ENCODE data around the gene HSD17B11. TPM values are rescaled to one million over a fixed set of nuclear protein-coding genes. Genes with fewer than 3 reads are reported as not detected.
"Not testable (repeated sequence)": the region's sequence is repeated elsewhere in the genome, so short reads cannot be mapped to it uniquely, and the experiment has no call there.

HSD17B11 gene
- total RNA-seq, 1 experiment from 2014 or later = 6.7 TPM

DNA sequence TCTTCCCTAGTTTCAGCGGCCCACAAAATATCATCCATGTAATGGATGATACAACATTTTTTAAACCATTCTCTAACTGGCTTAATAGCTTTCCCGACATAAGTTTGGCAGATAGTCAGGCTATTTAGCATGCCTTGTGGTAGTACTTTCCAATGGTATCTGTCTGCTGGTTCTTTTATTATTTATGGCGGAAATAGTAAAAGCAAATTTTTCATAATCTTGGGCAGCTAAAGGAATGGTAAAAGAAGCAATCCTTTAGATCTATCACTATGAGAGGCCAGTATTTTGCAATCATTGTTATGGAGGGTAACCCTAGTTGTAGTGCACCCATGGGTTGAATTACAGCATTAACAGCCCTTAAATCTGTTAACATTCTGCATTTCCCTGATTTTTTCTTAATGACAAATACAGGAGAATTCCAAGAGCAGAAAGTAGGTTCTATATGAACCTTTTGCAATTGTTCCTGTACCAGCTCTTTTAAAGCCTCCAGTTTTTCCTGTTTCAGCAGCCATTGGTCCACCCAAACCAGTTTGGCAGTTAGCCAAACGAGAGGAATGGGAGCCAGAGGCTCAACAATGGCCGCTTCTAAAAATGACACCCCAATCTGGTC lies 14.3 kb upstream of the HSD17B11 start:
- H3K4me3 ChIP-seq (ENCODE audit: low read depth, low read length, poor library complexity, severe bottlenecking) = no peak overlapping the region
- no peaks in the 10 kb centered on the region for H3K36me3 ChIP-seq (ENCODE audit: insufficient read depth, low read length, poor library complexity, severe bottlenecking)
- intact Hi-C loops (cut with micrococcal nuclease; ENCODE audit: unreplicated experiment) = no loop called here
- no peaks in the 10 kb centered on the region for H3K9me3 ChIP-seq (ENCODE audit: low read depth, low read length, poor library complexity, severe bottlenecking)
- no peak for TF ChIP-seq EZH2 (IDR thresholded peaks at IDR 0.05; ENCODE audit: borderline replicate concordance, low read depth, low read length, poor library complexity, severe bottlenecking)
- TF ChIP-seq, protein P1, sequence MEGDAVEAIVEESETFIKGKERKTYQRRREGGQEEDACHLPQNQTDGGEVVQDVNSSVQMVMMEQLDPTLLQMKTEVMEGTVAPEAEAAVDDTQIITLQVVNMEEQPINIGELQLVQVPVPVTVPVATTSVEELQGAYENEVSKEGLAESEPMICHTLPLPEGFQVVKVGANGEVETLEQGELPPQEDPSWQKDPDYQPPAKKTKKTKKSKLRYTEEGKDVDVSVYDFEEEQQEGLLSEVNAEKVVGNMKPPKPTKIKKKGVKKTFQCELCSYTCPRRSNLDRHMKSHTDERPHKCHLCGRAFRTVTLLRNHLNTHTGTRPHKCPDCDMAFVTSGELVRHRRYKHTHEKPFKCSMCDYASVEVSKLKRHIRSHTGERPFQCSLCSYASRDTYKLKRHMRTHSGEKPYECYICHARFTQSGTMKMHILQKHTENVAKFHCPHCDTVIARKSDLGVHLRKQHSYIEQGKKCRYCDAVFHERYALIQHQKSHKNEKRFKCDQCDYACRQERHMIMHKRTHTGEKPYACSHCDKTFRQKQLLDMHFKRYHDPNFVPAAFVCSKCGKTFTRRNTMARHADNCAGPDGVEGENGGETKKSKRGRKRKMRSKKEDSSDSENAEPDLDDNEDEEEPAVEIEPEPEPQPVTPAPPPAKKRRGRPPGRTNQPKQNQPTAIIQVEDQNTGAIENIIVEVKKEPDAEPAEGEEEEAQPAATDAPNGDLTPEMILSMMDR (conservative IDR thresholded peaks at IDR 0.05; ENCODE audit: low read depth, low read length) = no peak
- BruUV-seq (replicated peaks) = no TSS peak
- H3K27ac ChIP-seq (ENCODE audit: low read depth, low read length, poor library complexity, severe bottlenecking) = no peak overlapping the region
- ChIA-PET CTCF (no interaction called here), POLR2A (ENCODE audit: low non-redundant PET) (no interaction called here)
- no peaks in the 10 kb centered on the region for H3K27me3 ChIP-seq (replicated peaks; ENCODE audit: insufficient read depth, low read depth, low read length, poor library complexity)
- no peaks in the 10 kb centered on the region for H3K4me1 ChIP-seq (ENCODE audit: insufficient read depth, low read length, poor library complexity, severe bottlenecking)
- DNase-seq (ENCODE audit: low spot score) = no peak

DNA sequence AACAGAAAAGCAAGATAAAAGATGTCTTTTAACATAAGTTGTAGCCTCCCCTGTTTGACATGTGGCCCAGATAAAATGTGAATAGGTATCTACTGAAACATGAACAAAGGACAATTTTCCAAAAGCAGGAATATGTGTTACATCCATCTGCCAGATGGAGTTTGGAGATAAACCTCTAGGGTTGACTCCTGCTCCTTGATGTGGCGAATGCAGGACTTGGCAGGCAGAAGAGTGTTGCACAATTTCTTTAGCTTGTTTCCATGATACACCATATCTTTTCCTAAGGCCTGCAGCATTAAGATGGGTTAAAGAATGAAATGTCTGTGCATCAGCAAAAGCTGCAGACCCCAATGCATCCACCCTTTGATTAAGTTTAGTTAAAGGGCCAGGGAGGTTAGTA lies 12.7 kb upstream of the HSD17B11 start:
- H3K4me1 ChIP-seq (ENCODE audit: insufficient read depth, low read length, poor library complexity, severe bottlenecking); intact Hi-C loops (cut with micrococcal nuclease; ENCODE audit: unreplicated experiment); CTCF ChIA-PET; H3K27me3 ChIP-seq (replicated peaks; ENCODE audit: insufficient read depth, low read depth, low read length, poor library complexity); H3K27ac ChIP-seq (ENCODE audit: low read depth, low read length, poor library complexity, severe bottlenecking); DNase-seq (ENCODE audit: low spot score); BruUV-seq (replicated peaks); H3K4me3 ChIP-seq (ENCODE audit: low read depth, low read length, poor library complexity, severe bottlenecking); POLR2A ChIA-PET (ENCODE audit: low non-redundant PET); H3K9me3 ChIP-seq (ENCODE audit: low read depth, low read length, poor library complexity, severe bottlenecking); H3K36me3 ChIP-seq (ENCODE audit: insufficient read depth, low read length, poor library complexity, severe bottlenecking): not testable (repeated sequence)

DNA sequence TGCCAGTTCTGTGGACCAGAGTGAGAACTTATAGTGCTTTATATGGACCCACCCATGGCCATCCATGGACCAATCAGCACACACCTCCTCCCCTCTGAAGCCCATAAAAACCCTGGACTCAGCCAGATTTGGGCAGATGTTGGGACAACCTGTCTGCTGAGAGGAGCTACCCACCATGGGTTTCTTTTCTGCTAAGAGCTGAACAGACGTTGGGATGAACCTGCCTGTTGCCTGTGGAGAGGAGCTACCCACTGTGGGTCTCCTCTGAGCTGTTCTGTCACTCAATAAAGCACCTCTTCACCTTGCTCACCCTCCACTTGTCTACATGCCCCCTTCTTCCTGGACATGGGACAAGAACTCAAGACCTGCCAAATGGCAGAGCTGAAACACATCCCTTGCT lies 9.0 kb upstream of the HSD17B11 start:
- H3K27me3 ChIP-seq (replicated peaks; ENCODE audit: insufficient read depth, low read depth, low read length, poor library complexity) = no peaks in the 10 kb centered on the region
- no peak for TF ChIP-seq EZH2 (IDR thresholded peaks at IDR 0.05; ENCODE audit: borderline replicate concordance, low read depth, low read length, poor library complexity, severe bottlenecking)
- TF ChIP-seq, protein P1 (conservative IDR thresholded peaks at IDR 0.05; ENCODE audit: low read depth, low read length) = no peak
- BruUV-seq (replicated peaks) = no TSS peak
- H3K36me3 ChIP-seq (ENCODE audit: insufficient read depth, low read length, poor library complexity, severe bottlenecking) = no peaks in the 10 kb centered on the region
- ChIA-PET POLR2A (ENCODE audit: low non-redundant PET) (no interaction called here), CTCF (no interaction called here)
- no peak for DNase-seq (ENCODE audit: low spot score)
- H3K27ac ChIP-seq (ENCODE audit: low read depth, low read length, poor library complexity, severe bottlenecking) = no peak overlapping the region
- intact Hi-C loops (cut with micrococcal nuclease; ENCODE audit: unreplicated experiment) = no loop called here
- H3K4me1 ChIP-seq (ENCODE audit: insufficient read depth, low read length, poor library complexity, severe bottlenecking) = no peaks in the 10 kb centered on the region
- no peaks in the 10 kb centered on the region for H3K9me3 ChIP-seq (ENCODE audit: low read depth, low read length, poor library complexity, severe bottlenecking)
- H3K4me3 ChIP-seq (ENCODE audit: low read depth, low read length, poor library complexity, severe bottlenecking) = no peak overlapping the region

DNA sequence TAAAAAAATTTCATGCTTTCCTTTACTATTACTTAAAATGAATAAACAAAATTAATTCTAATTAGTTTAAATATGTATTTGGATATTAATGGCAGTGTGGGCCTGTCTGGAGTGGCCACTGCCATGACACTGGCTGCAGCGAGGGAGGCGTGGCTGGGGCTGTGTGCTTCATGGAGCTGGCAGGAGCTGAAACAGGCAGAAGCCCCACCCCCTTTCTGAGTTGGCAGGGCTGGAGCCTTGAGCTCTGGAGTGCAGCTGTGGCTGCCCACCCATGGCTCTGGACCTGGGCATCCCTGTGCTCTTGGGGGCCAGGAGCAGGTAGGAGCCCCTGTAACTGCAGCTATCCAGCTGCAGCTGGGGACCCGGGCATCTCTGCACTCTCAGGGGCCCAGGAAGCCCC lies 8.2 kb upstream of the HSD17B11 start:
- H3K4me1 ChIP-seq (ENCODE audit: insufficient read depth, low read length, poor library complexity, severe bottlenecking) = no peaks in the 10 kb centered on the region
- no peak for DNase-seq (ENCODE audit: low spot score)
- H3K4me3 ChIP-seq (ENCODE audit: low read depth, low read length, poor library complexity, severe bottlenecking) = no peak overlapping the region
- no peaks in the 10 kb centered on the region for H3K9me3 ChIP-seq (ENCODE audit: low read depth, low read length, poor library complexity, severe bottlenecking)
- no peaks in the 10 kb centered on the region for H3K36me3 ChIP-seq (ENCODE audit: insufficient read depth, low read length, poor library complexity, severe bottlenecking)
- POLR2A ChIA-PET (ENCODE audit: low non-redundant PET) = no interaction called here
- CTCF ChIA-PET = no interaction called here
- H3K27me3 ChIP-seq (replicated peaks; ENCODE audit: insufficient read depth, low read depth, low read length, poor library complexity) = no peaks in the 10 kb centered on the region
- H3K27ac ChIP-seq (ENCODE audit: low read depth, low read length, poor library complexity, severe bottlenecking) = no peak overlapping the region
- intact Hi-C loops (cut with micrococcal nuclease; ENCODE audit: unreplicated experiment) = no loop called here
- no TSS peak for BruUV-seq (replicated peaks)
- TF ChIP-seq EZH2 (IDR thresholded peaks at IDR 0.05; ENCODE audit: borderline replicate concordance, low read depth, low read length, poor library complexity, severe bottlenecking) = no peak
- TF ChIP-seq, protein P1 (conservative IDR thresholded peaks at IDR 0.05; ENCODE audit: low read depth, low read length) = no peak

DNA sequence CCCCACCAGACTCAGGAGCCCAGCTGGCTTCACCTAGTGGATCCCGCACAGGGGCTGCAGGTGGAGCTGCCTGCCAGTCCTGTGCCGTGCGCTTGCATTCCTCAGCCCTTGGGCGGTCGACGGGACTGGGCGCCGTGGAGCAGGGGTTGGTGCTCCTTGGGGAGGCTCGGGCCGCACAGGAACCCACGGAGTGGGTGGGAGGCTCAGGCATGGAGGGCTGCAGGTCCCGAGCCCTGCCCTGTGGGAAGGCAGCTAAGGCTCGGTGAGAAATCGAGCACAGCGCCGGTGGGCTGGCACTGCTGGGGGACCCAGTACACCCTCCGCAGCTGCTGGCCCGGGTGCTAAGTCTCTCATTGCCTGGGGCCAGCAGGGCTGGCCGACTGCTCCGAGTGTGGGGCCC lies 4.9 kb upstream of the HSD17B11 start:
- H3K27ac ChIP-seq (ENCODE audit: low read depth, low read length, poor library complexity, severe bottlenecking); BruUV-seq (replicated peaks); POLR2A ChIA-PET (ENCODE audit: low non-redundant PET); H3K9me3 ChIP-seq (ENCODE audit: low read depth, low read length, poor library complexity, severe bottlenecking); CTCF ChIA-PET; H3K27me3 ChIP-seq (replicated peaks; ENCODE audit: insufficient read depth, low read depth, low read length, poor library complexity); H3K4me3 ChIP-seq (ENCODE audit: low read depth, low read length, poor library complexity, severe bottlenecking); DNase-seq (ENCODE audit: low spot score); H3K4me1 ChIP-seq (ENCODE audit: insufficient read depth, low read length, poor library complexity, severe bottlenecking); intact Hi-C loops (cut with micrococcal nuclease; ENCODE audit: unreplicated experiment); H3K36me3 ChIP-seq (ENCODE audit: insufficient read depth, low read length, poor library complexity, severe bottlenecking): not testable (repeated sequence)

Data from A673 (cell line).